Measurements from ENCODE around the gene BPIFB1. TPM values are rescaled to one million over a fixed set of nuclear protein-coding genes. Genes with fewer than 3 reads are reported as not detected.

Gene BPIFB1, protein sequence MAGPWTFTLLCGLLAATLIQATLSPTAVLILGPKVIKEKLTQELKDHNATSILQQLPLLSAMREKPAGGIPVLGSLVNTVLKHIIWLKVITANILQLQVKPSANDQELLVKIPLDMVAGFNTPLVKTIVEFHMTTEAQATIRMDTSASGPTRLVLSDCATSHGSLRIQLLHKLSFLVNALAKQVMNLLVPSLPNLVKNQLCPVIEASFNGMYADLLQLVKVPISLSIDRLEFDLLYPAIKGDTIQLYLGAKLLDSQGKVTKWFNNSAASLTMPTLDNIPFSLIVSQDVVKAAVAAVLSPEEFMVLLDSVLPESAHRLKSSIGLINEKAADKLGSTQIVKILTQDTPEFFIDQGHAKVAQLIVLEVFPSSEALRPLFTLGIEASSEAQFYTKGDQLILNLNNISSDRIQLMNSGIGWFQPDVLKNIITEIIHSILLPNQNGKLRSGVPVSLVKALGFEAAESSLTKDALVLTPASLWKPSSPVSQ
- total RNA-seq = not detected

DNA sequence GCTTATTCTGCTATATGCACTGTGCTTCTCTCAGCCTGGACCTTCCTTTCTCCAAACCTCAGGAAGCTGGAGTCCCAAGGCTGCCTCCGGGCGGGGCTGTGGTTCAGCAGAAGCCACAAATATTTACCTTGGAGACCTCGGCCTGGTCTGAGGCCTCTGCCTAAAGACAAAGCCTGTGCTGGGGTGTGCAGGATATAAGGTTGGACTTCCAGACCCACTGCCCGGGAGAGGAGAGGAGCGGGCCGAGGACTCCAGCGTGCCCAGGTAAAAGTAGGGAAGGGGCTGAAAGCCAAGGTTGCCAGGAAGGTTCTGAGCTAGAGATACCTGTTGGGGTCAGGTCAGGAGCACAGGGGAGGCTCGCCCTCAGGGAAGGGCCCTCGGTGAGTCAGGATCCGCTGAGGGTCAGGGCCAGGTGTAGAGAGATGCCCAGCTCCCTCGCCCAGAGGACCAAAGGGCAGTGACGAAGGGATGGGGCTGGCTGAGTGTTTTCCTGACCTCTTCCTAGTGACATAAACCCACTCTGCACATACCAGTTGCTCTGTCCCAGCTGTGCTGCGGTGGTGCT lies at the start of gene BPIFB1:
TSS of gene BPIFB1 (plus strand) at position 224 of the 565 bp plus-strand sequence. CDS start 2,860 bp downstream, outside the sequence.
- no peaks in the 10 kb centered on the region for H3K36me3 Mint-ChIP-seq
- DNase-seq (ENCODE audit: low spot score in 2 of 2) (no peak), ATAC-seq (no peak)
- no peak within 1 kb of the TSS for H3K27ac Mint-ChIP-seq
- H3K9me3 Mint-ChIP-seq = no peaks in the 10 kb centered on the region

- Mint-ChIP-seq H3K9me3 (no peaks in the 10 kb centered on the region), H3K36me3 (no peaks in the 10 kb centered on the region), H3K27ac (no peak overlapping the region)
- DNase-seq (ENCODE audit: low spot score in 2 of 2) (no peak), ATAC-seq (no peak)
Measured at GRCh38 chr20:33234050-33234449, 49.0 kb upstream of the BPIFB1 start.

DNA sequence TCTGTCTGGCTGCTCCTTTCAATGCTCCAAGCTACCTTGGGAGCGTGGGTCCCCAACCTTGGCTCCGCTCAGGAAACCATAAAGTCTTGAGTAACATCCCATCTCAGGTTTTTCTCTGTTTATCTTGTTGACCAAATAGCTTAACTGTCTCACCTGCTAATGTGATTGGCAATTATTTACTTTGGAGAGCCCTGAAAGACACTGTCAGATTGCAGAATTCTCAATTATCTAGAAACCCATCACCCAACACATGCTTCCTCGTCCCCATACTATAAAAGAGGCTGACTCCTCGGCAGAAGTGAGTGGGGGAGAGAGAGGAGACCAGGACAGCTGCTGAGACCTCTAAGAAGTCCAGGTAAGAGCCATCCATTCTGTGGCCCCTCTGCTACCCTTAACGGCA lies 47.3 kb upstream of the BPIFB1 start, which contains the start of gene BPIFA1:
TSS of gene BPIFA1 (plus strand) at position 301 of the 400 bp plus-strand sequence. CDS start 1,716 bp downstream, outside the sequence.
- Mint-ChIP-seq H3K27ac (no peak within 1 kb of the TSS), H3K9me3 (no peaks in the 10 kb centered on the region), H3K36me3 (no peaks in the 10 kb centered on the region)
- ATAC-seq = no peak
- no peak for DNase-seq (ENCODE audit: low spot score in 2 of 2)

DNA sequence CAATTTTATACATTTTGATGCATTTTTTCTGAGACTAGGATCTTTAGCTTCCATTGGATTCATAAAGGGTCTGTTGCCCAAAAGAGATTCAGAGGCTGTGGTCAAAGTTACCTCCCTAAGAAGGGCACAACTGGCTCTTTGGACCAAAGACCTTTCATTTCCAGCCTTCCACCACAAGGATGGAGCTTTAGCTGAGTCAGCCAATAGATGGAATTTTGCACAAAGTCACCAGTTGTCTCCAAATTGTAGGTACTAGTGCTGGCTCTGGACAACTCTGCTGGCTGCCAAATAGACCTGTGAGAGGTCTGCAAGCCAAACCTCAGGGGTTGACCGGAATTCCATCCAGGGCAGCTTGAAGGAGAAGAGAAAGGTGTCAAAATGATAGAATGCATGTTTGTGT lies 46.7 kb upstream of the BPIFB1 start:
- ATAC-seq = no peak
- no peak for DNase-seq (ENCODE audit: low spot score in 2 of 2)
- no peaks in the 10 kb centered on the region for H3K9me3 Mint-ChIP-seq
- no peaks in the 10 kb centered on the region for H3K36me3 Mint-ChIP-seq
- H3K27ac Mint-ChIP-seq = no peak overlapping the region

GRCh38 chr20:33237989-33238388 lies 45.0 kb upstream of the BPIFB1 start:
- Mint-ChIP-seq H3K27ac (no peak overlapping the region), H3K36me3 (no peaks in the 10 kb centered on the region), H3K9me3 (no peaks in the 10 kb centered on the region)
- DNase-seq (ENCODE audit: low spot score in 2 of 2) = no peak
- ATAC-seq = no peak

GRCh38 chr20:33239418-33239817 lies 43.6 kb upstream of the BPIFB1 start:
- Mint-ChIP-seq H3K9me3 (no peaks in the 10 kb centered on the region), H3K36me3 (no peaks in the 10 kb centered on the region), H3K27ac (no peak overlapping the region)
- ATAC-seq (no peak), DNase-seq (ENCODE audit: low spot score in 2 of 2) (no peak)

- DNase-seq (ENCODE audit: low spot score in 2 of 2) (no peak), ATAC-seq (no peak)
- H3K9me3 Mint-ChIP-seq = no peaks in the 10 kb centered on the region
- no peaks in the 10 kb centered on the region for H3K36me3 Mint-ChIP-seq
- H3K27ac Mint-ChIP-seq = no peak overlapping the region
Measured at GRCh38 chr20:33239979-33240736, 42.9 kb upstream of the BPIFB1 start.

DNA sequence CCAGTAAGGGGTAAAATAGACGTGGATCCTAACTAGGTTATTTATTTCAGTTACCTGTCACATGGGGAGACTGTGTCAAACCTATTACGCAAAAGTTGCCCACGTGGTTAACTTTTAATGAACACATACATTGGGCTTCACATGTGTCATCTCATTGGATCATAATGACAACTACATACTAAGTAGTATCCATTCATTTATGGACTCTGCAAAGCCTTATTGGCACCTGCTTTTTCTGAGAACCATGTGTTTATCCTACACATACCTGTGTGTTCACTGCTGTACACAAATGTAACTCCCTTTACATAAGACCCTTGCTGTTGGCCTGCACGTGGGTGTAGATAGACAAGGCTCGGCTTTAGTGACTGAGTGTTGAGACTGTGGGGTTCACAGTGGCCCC lies 42.1 kb upstream of the BPIFB1 start:
- no peak for DNase-seq (ENCODE audit: low spot score in 2 of 2)
- ATAC-seq = no peak
- H3K36me3 Mint-ChIP-seq = no peaks in the 10 kb centered on the region
- H3K27ac Mint-ChIP-seq = no peak overlapping the region
- H3K9me3 Mint-ChIP-seq = no peaks in the 10 kb centered on the region

- ATAC-seq (no peak), DNase-seq (ENCODE audit: low spot score in 2 of 2) (no peak)
- Mint-ChIP-seq H3K9me3 (no peaks in the 10 kb centered on the region), H3K27ac (no peak overlapping the region), H3K36me3 (no peaks in the 10 kb centered on the region)
Measured at GRCh38 chr20:33242319-33243100, 40.5 kb upstream of the BPIFB1 start.

- H3K27ac Mint-ChIP-seq = no peak overlapping the region
- ATAC-seq (no peak), DNase-seq (ENCODE audit: low spot score in 2 of 2) (no peak)
- no peaks in the 10 kb centered on the region for H3K9me3 Mint-ChIP-seq
- H3K36me3 Mint-ChIP-seq = no peaks in the 10 kb centered on the region
Measured at GRCh38 chr20:33246077-33246476, 36.9 kb upstream of the BPIFB1 start.

GRCh38 chr20:33249456-33249855 lies 33.6 kb upstream of the BPIFB1 start:
- Mint-ChIP-seq H3K9me3 (no peaks in the 10 kb centered on the region), H3K36me3 (no peaks in the 10 kb centered on the region), H3K27ac (no peak overlapping the region)
- ATAC-seq (no peak), DNase-seq (ENCODE audit: low spot score in 2 of 2) (no peak)

GRCh38 chr20:33250666-33251065 lies 32.3 kb upstream of the BPIFB1 start:
- DNase-seq (ENCODE audit: low spot score in 2 of 2) (no peak), ATAC-seq (no peak)
- H3K9me3 Mint-ChIP-seq = no peaks in the 10 kb centered on the region
- no peak overlapping the region for H3K27ac Mint-ChIP-seq
- no peaks in the 10 kb centered on the region for H3K36me3 Mint-ChIP-seq

- no peaks in the 10 kb centered on the region for H3K36me3 Mint-ChIP-seq
- DNase-seq (ENCODE audit: low spot score in 2 of 2) = no peak
- H3K9me3 Mint-ChIP-seq = no peaks in the 10 kb centered on the region
- no peak for ATAC-seq
- H3K27ac Mint-ChIP-seq = no peak overlapping the region
Measured at GRCh38 chr20:33251496-33251895, 31.5 kb upstream of the BPIFB1 start.

DNA sequence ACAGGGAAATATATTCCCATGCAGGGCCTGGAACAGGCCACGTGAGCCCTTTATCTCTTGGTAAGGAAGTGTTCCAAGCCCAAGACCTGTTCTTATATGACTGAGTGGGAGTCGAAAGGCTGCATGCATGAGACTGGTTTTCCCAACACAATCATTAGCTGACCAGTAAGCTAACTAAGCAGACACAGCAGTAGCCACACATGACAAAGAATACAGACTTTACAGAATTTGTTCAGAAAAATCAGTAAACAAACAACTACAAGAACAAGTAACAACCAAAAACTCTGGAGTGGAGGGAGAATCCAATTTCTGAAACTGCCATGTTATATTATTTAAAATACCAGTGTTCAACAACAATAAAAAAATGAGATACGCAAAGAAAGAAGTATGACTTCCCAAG lies 30.6 kb upstream of the BPIFB1 start:
- H3K27ac Mint-ChIP-seq = no peak overlapping the region
- ATAC-seq (no peak), DNase-seq (ENCODE audit: low spot score in 2 of 2) (no peak)
- H3K36me3 Mint-ChIP-seq = no peaks in the 10 kb centered on the region
- H3K9me3 Mint-ChIP-seq = no peaks in the 10 kb centered on the region

GRCh38 chr20:33255005-33255404 lies 28.0 kb upstream of the BPIFB1 start:
- H3K36me3 Mint-ChIP-seq = no peaks in the 10 kb centered on the region
- no peak overlapping the region for H3K27ac Mint-ChIP-seq
- ATAC-seq = no peak
- no peaks in the 10 kb centered on the region for H3K9me3 Mint-ChIP-seq
- DNase-seq (ENCODE audit: low spot score in 2 of 2) = no peak

- H3K27ac Mint-ChIP-seq = no peak overlapping the region
- no peak for DNase-seq (ENCODE audit: low spot score in 2 of 2)
- no peaks in the 10 kb centered on the region for H3K9me3 Mint-ChIP-seq
- ATAC-seq = no peak
- H3K36me3 Mint-ChIP-seq = peaks cover 0 to 6% of the 10 kb centered on the region in 2 donors
Measured at GRCh38 chr20:33257237-33257636, 25.8 kb upstream of the BPIFB1 start.

Measured in activated naive CD4-positive, alpha-beta T cell treated with anti-CD3 and anti-CD28 coated beads, Interleukin-2, amount 50 U/mL, for 72 hours (primary cell).